Left lung (tissue), 10 donors: ENCODE data around the gene TRPC4AP. TPM values are rescaled to one million over a fixed set of nuclear protein-coding genes. Genes with fewer than 3 reads are reported as not detected.

Experiments used
- ATAC-seq: fragments of 200-7000 bp; cut with Tn5 transposase; one replicate; pipeline ENCODE4 v1.9.1; 2020; ENCODE audit warnings: moderate library complexity
- DNase-seq, 4 donors: peaks; one replicate each; pipeline ENCODE4 v3.0.0-alpha.2; 2013 to 2020
- H3K27ac ChIP-seq, 2 donors: fragments of 200-600 bp; sonication (generic) in 1 of 2; one replicate each; pipeline versions ENCODE4 v1.5.0 to v1.8.0; 2020 to 2021
- H3K27me3 ChIP-seq, 2 donors: fragments of 200-600 bp; sonication (generic) in 1 of 2; one replicate each; pipeline versions ENCODE4 v1.5.0 to v1.8.0; 2020 to 2021
- H3K36me3 ChIP-seq, 2 donors: fragments of 200-600 bp; sonication (generic) in 1 of 2; one replicate each; pipeline versions ENCODE4 v1.5.0 to v1.8.0; 2020 to 2021
- H3K4me1 ChIP-seq, 2 donors: fragments of 200-600 bp; one replicate each; pipeline ENCODE4 v1.8.0; 2021
- H3K4me3 ChIP-seq, 2 donors: fragments of 200-600 bp; sonication (generic) in 1 of 2; one replicate each; pipeline versions ENCODE4 v1.5.0 to v1.8.0; 2020 to 2021; ENCODE audit warnings: mild to moderate bottlenecking in 1 of 2
- H3K9me3 ChIP-seq, 2 donors: fragments of 200-600 bp; sonication (generic) in 1 of 2; one replicate each; pipeline versions ENCODE4 v1.5.0 to v1.8.0; 2020 to 2021
- CTCF ChIP-seq, 2 donors: fragments of 200-600 bp; sonication (generic) in 1 of 2; IDR thresholded peaks; one replicate each; pipeline versions ENCODE4 v1.5.0 to v1.8.0; 2021; ENCODE audit warnings: antibody characterized with exemption in 2 of 2
- intact Hi-C, 2 donors: fragments of 100-400 bp; cut with DNase I; formaldehyde crosslinking; loops; one replicate each; pipeline versions ENCODE4 v1.11.2 to v1.14.2; 2022
- polyA plus RNA-seq, 6 donors: library from polyadenylated mRNA; unstranded; fragments of 120-200 nt; gene quantifications; one replicate each; pipeline ENCODE4 v1.2.1, GENCODE V29; 2013; ENCODE audit not compliant: insufficient read length in 6 of 6
- total RNA-seq, 2 donors: library from RNA; stranded (reverse); fragmentation: NEBNext Ultra II Directional; extraction: Animal tissue kit (Norgen Biotek cat#: 25700); gene quantifications; one replicate each; pipeline ENCODE4 v1.2.1, GENCODE V29; 2021
- donor health status: DM: no; HTN: yes; CAD: no.
- donor health status: DM: no; HTN: no; CAD: no.

Gene TRPC4AP
- total and polyA plus RNA-seq, 8 donors: 57.8 to 70.8 (median 67.0) TPM

DNA sequence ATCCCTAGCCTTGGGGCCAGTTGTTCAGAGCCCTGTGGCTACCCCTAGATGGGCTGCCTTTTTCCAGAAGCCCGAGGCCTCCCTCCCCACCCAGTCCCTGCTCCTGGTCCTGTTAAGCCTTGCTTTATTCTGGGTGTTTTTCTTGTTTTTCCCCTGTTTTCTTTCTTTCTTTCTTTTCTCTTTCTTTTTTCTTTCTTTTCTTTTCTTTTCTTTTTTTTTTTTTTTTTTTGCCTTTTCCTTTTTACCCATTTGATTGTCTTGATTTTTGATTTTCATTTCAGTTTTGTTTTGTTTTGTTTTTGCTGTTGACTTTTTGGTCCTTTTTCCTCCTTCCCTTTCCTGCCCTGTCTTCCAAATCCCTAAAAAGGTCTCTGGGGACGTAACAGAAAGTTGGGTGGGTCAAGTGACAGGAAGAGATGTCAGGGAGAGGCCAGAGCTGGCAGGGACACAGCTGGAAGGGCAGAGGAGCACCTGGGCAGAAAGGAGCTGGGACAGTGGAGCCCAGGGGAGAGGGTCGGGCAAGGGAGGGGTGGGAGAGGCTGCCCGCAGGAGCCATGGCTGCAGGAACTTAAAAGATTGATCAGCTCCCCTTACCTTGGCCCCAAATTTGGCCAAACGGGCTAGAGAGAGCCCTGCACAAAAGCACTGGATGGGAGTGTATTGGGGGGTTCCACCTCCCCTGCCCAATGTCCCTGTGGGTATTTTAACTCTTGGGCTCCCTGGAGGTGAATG lies 109.4 kb downstream of the TRPC4AP start:
- peak in 1 of 4 donors; percentile 19 for DNase-seq
- intact Hi-C loops: no loop called here
- Histone ChIP-seq H3K27me3 (peaks cover 5 to 37% of the 10 kb centered on the region in 2 donors), H3K9me3 (no peaks in the 10 kb centered on the region), H3K27ac (no peak overlapping the region), H3K4me3 (no peak overlapping the region), H3K36me3 (no peaks in the 10 kb centered on the region), H3K4me1 (no peaks in the 10 kb centered on the region)
- ATAC-seq: no peak
- TF ChIP-seq CTCF (IDR thresholded peaks at IDR 0.05): no peak

DNA sequence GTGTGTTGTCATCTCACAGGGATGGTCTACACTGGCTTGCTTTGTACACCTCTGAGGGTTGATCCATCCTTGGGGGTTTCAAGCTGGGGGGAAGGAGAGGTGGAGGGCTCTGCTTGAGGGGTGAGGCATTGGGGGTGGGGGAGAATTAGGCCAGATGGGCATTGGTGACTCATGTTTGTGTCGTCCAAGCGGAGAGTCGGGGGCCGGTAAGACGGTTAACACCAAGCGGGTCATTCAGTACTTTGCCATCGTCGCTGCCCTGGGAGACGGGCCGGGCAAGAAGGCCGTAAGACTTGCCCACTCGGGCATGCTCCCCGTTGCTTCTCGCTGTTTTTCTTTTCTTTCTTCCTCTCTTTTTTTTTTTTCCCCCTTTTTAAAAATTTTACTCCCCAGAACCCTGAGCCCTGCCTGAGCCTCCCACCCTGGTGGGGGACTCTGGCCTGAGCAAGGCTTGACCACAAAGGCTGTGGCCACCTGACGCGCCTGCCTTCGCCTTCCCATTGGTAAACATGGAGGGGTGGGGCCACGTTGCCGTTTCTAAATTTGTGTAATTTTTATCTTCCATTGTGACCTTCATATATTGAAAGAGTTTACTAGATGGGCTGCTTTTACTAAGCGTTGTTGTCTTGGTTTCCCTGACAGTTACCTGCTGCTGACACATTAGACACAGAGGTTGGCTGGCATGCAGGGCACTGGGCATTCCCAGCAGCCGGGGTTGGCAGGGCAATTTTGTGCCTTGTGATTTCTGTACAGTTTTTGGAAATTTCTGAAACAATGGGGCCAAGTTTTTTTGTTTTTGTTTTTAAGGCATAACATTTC lies 110.1 kb downstream of the TRPC4AP start:
- no peaks in the 10 kb centered on the region for H3K9me3 ChIP-seq
- TF ChIP-seq CTCF (IDR thresholded peaks at IDR 0.05): no peak
- DNase-seq (peak in 1 of 4 donors; percentile 49), ATAC-seq (no peak)
- H3K4me3 ChIP-seq: no peak overlapping the region
- no peak overlapping the region for H3K27ac ChIP-seq
- no peaks in the 10 kb centered on the region for H3K4me1 ChIP-seq
- peaks cover 5 to 37% of the 10 kb centered on the region in 2 donors for H3K27me3 ChIP-seq
- intact Hi-C loops: no loop called here
- H3K36me3 ChIP-seq: no peaks in the 10 kb centered on the region

GRCh38 chr20:34980543-34981233 lies 111.9 kb downstream of the TRPC4AP start:
- H3K36me3 ChIP-seq: no peaks in the 10 kb centered on the region
- peak in 2 of 4 donors; percentile 18 to 55 for DNase-seq
- H3K27me3 ChIP-seq: peaks cover 5 to 30% of the 10 kb centered on the region in 2 donors
- no peak for TF ChIP-seq CTCF (IDR thresholded peaks at IDR 0.05)
- H3K4me1 ChIP-seq: no peaks in the 10 kb centered on the region
- no peak overlapping the region for H3K4me3 ChIP-seq
- intact Hi-C loops: no loop called here
- no peak for ATAC-seq
- H3K9me3 ChIP-seq: no peaks in the 10 kb centered on the region
- no peak overlapping the region for H3K27ac ChIP-seq

DNA sequence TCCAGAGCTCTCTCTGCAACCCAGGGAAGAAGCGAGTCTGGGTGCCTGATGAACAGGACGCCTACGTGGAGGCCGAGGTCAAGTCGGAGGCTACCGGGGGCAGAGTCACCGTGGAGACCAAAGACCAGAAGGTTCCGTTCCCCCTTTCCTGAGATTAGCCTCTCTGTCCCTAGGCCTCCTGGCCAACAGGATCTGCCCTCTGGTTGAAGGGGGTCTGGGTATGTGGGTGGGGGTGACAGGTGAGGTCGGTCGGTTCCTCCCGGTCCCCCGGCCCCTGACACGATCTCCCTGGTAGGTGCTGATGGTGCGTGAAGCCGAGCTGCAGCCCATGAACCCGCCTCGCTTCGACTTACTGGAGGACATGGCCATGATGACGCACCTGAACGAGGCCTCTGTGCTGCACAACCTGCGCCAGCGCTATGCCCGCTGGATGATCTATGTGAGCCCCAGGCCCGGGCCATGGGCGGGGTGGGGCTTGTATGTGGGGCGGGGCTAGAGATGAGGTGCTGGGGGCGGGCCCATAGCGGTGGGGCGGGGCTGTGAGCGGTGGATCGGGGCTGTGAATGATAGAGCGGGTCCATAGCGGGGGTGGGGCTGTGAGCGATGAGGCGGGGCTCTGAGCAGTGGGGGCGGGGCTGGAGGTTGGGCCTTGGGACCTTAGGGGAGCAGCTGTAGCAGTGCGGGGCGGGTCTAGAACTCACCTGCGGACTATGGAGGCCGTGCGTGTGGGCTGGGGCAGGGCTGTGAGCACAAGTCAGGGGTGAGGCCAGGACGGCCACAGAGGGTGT lies 113.0 kb downstream of the TRPC4AP start:
- DNase-seq (peak in 1 of 4 donors; percentile 77), ATAC-seq (peak; percentile 36)
- Histone ChIP-seq H3K4me3 (no peak overlapping the region), H3K4me1 (no peaks in the 10 kb centered on the region), H3K36me3 (no peaks in the 10 kb centered on the region), H3K27ac (no peak overlapping the region), H3K9me3 (no peaks in the 10 kb centered on the region), H3K27me3 (peaks cover 5 to 19% of the 10 kb centered on the region in 2 donors)
- no peak for TF ChIP-seq CTCF (IDR thresholded peaks at IDR 0.05)
- intact Hi-C loops: no loop called here
